HEK293 (cell line): ENCODE measurements around the gene TOR3A.

ENCODE experiments used
- ATF2 ChIP-seq: fragments of 450-650 bp; formaldehyde crosslinking; IDR thresholded peaks from 2 replicates; pipeline ENCODE4 v1.5.1; 2016; ENCODE audit warnings: missing biosample characterization, missing genetic modification characterization, low read depth
- GLI4 ChIP-seq: fragments of 450-650 bp; formaldehyde crosslinking; IDR thresholded peaks from 2 replicates; pipeline ENCODE4 v1.5.1; 2016; ENCODE audit warnings: missing biosample characterization, missing genetic modification characterization
- HIC1 ChIP-seq: fragments of 450-650 bp; formaldehyde crosslinking; IDR thresholded peaks from 2 replicates; pipeline ENCODE4 v1.5.1; 2016; ENCODE audit warnings: missing biosample characterization, missing genetic modification characterization
- IKZF3 ChIP-seq: fragments of 450-650 bp; IDR thresholded peaks from 2 replicates; pipeline ENCODE4 v1.5.0; 2018; ENCODE audit warnings: missing biosample characterization, mild to moderate bottlenecking, missing genetic modification characterization, moderate library complexity
- KLF9 ChIP-seq: fragments of 450-650 bp; formaldehyde crosslinking; IDR thresholded peaks from 2 replicates; pipeline ENCODE4 v1.5.1; 2016; ENCODE audit warnings: missing biosample characterization, missing genetic modification characterization, low read depth
- MZF1 ChIP-seq: fragments of 450-650 bp; formaldehyde crosslinking; IDR thresholded peaks from 2 replicates; pipeline ENCODE4 v1.5.1; 2017; ENCODE audit warnings: missing biosample characterization, missing genetic modification characterization, borderline replicate concordance
- PRDM2 ChIP-seq: fragments of 450-650 bp; formaldehyde crosslinking; IDR thresholded peaks from 2 replicates; pipeline ENCODE4 v1.5.1; 2016; ENCODE audit warnings: missing biosample characterization, missing genetic modification characterization, borderline replicate concordance
- TSHZ1 ChIP-seq: fragments of 450-650 bp; formaldehyde crosslinking; IDR thresholded peaks from 2 replicates; pipeline ENCODE4 v1.5.1; 2016; ENCODE audit warnings: missing biosample characterization, missing genetic modification characterization, borderline replicate concordance
- ZBTB17 ChIP-seq: fragments of 450-650 bp; formaldehyde crosslinking; IDR thresholded peaks from 2 replicates; pipeline ENCODE4 v1.5.1; 2016; ENCODE audit warnings: missing biosample characterization, missing genetic modification characterization
- ZFP37 ChIP-seq: fragments of 450-650 bp; formaldehyde crosslinking; IDR thresholded peaks from 2 replicates; pipeline ENCODE4 v1.5.1; 2016; ENCODE audit warnings: missing biosample characterization, missing genetic modification characterization
- ZNF133 ChIP-seq: fragments of 450-650 bp; formaldehyde crosslinking; IDR thresholded peaks from 2 replicates; pipeline ENCODE4 v1.5.1; 2016; ENCODE audit warnings: missing biosample characterization, missing genetic modification characterization
- ZNF140 ChIP-seq: fragments of 450-650 bp; formaldehyde crosslinking; IDR thresholded peaks from 2 replicates; pipeline ENCODE4 v1.5.1; 2016; ENCODE audit warnings: missing biosample characterization, missing genetic modification characterization
- ZNF16 ChIP-seq: fragments of 450-650 bp; formaldehyde crosslinking; IDR thresholded peaks from 2 replicates; pipeline ENCODE4 v1.5.1; 2016; ENCODE audit warnings: low read depth, missing biosample characterization, missing genetic modification characterization
- ZNF211 ChIP-seq: fragments of 450-650 bp; formaldehyde crosslinking; IDR thresholded peaks from 2 replicates; pipeline ENCODE4 v1.5.1; 2016; ENCODE audit warnings: low read depth, missing biosample characterization, missing genetic modification characterization
- ZNF239 ChIP-seq: fragments of 450-650 bp; formaldehyde crosslinking; IDR thresholded peaks from 2 replicates; pipeline ENCODE4 v1.5.1; 2016; ENCODE audit warnings: missing biosample characterization, missing genetic modification characterization
- ZNF292 ChIP-seq: fragments of 450-650 bp; formaldehyde crosslinking; IDR thresholded peaks from 2 replicates; pipeline ENCODE4 v1.5.1; 2016; ENCODE audit warnings: low read depth, missing biosample characterization, missing genetic modification characterization, borderline replicate concordance
- ZNF324 ChIP-seq: fragments of 450-650 bp; formaldehyde crosslinking; IDR thresholded peaks from 2 replicates; pipeline ENCODE4 v1.5.1; 2016; ENCODE audit warnings: missing biosample characterization, missing genetic modification characterization
- ZNF341 ChIP-seq: fragments of 450-650 bp; formaldehyde crosslinking; IDR thresholded peaks from 2 replicates; pipeline ENCODE4; 2016; ENCODE audit warnings: low read depth, missing biosample characterization, missing genetic modification characterization
- ZNF350 ChIP-seq: fragments of 450-650 bp; formaldehyde crosslinking; IDR thresholded peaks from 2 replicates; pipeline ENCODE4 v1.5.0; 2017; ENCODE audit warnings: missing biosample characterization, mild to moderate bottlenecking, missing genetic modification characterization
- ZNF501 ChIP-seq: fragments of 450-650 bp; formaldehyde crosslinking; IDR thresholded peaks from 2 replicates; pipeline ENCODE4 v1.5.1; 2016; ENCODE audit warnings: missing biosample characterization, missing genetic modification characterization
- ZNF529 ChIP-seq: fragments of 450-650 bp; formaldehyde crosslinking; IDR thresholded peaks from 2 replicates; pipeline ENCODE4 v1.5.1; 2017; ENCODE audit warnings: missing genetic modification characterization, missing biosample characterization; ENCODE audit not compliant: insufficient replicate concordance
- ZNF548 ChIP-seq: fragments of 450-650 bp; formaldehyde crosslinking; IDR thresholded peaks from 2 replicates; pipeline ENCODE4 v1.5.1; 2016; ENCODE audit warnings: missing biosample characterization, missing genetic modification characterization
- ZNF558 ChIP-seq: fragments of 450-650 bp; formaldehyde crosslinking; IDR thresholded peaks from 2 replicates; pipeline ENCODE4 v1.5.1; 2016; ENCODE audit warnings: missing biosample characterization, missing genetic modification characterization
- ZNF585B ChIP-seq: fragments of 450-650 bp; formaldehyde crosslinking; IDR thresholded peaks from 2 replicates; pipeline ENCODE4 v1.5.1; 2016; ENCODE audit warnings: missing biosample characterization, missing genetic modification characterization
- ZNF623 ChIP-seq: fragments of 450-650 bp; formaldehyde crosslinking; IDR thresholded peaks from 2 replicates; pipeline ENCODE4 v1.5.1; 2016; ENCODE audit warnings: missing biosample characterization, missing genetic modification characterization
- ZNF645 ChIP-seq: fragments of 450-650 bp; formaldehyde crosslinking; IDR thresholded peaks from 2 replicates; pipeline ENCODE4; 2016; ENCODE audit warnings: missing biosample characterization, missing genetic modification characterization
- ZNF658 ChIP-seq: fragments of 450-650 bp; formaldehyde crosslinking; IDR thresholded peaks from 2 replicates; pipeline ENCODE4; 2016; ENCODE audit warnings: missing biosample characterization, missing genetic modification characterization
- ZNF830 ChIP-seq: fragments of 450-650 bp; IDR thresholded peaks from 2 replicates; pipeline ENCODE4 v1.5.0; 2018; ENCODE audit warnings: missing biosample characterization, missing genetic modification characterization, low read depth, mild to moderate bottlenecking, moderate library complexity

Gene TOR3A

GRCh38 chr1:179082999-179083335, 1.1 kb downstream of the TOR3A start (continued):
- TF ChIP-seq PRDM2 (tag by site-specific recombination), result no peak
- no peak for TF ChIP-seq ZNF239 (tag by site-specific recombination)
- no peak for TF ChIP-seq ZNF645 (tag by site-specific recombination)
- no peak for TF ChIP-seq HIC1 (tag by site-specific recombination)
- TF ChIP-seq ZNF292 (tag by site-specific recombination), result no peak
- peak; percentile 30 for TF ChIP-seq ZBTB17 (tag by site-specific recombination)
- no peak for TF ChIP-seq ZNF211 (tag by site-specific recombination)
- TF ChIP-seq ZNF623 (tag by site-specific recombination), result no peak
- no peak for TF ChIP-seq ZFP37 (tag by site-specific recombination)
- no peak for TF ChIP-seq ZNF558 (tag by site-specific recombination)
- no peak for TF ChIP-seq KLF9 (tag by site-specific recombination)
- TF ChIP-seq ZNF341, result 0 out of 2 replicates have a peak, but pooled peaks have one; percentile 17
- TF ChIP-seq ZNF585B, result no peak
- no peak for TF ChIP-seq TSHZ1 (tag by site-specific recombination)
- TF ChIP-seq ZNF830 (tag by site-specific recombination), result no peak
- TF ChIP-seq IKZF3 (tag by site-specific recombination), result no peak
- TF ChIP-seq ZNF501 (tag by site-specific recombination), result no peak
- no peak for TF ChIP-seq ZNF529 (tag by site-specific recombination)
- TF ChIP-seq ZNF658 (tag by site-specific recombination), result no peak
- TF ChIP-seq MZF1 (tag by site-specific recombination), result no peak
- no peak for TF ChIP-seq ZNF140 (tag by site-specific recombination)
- TF ChIP-seq ZNF324, result no peak
- TF ChIP-seq GLI4 (tag by site-specific recombination), result no peak
- TF ChIP-seq ATF2 (tag by site-specific recombination), result no peak
- no peak for TF ChIP-seq ZNF548
- no peak for TF ChIP-seq ZNF16
- TF ChIP-seq ZNF350 (tag by site-specific recombination), result no peak
- no peak for TF ChIP-seq ZNF133
